Spleen (tissue), 11 donors: ENCODE data around the gene LRRC52. TPM values are rescaled to one million over a fixed set of nuclear protein-coding genes. Genes with fewer than 3 reads are reported as not detected.

Experiments used
- DNase-seq: peaks from one replicate; pipeline ENCODE4 v3.0.0-alpha.2; 2020
- H3K27ac ChIP-seq, 8 donors: fragments of 200-600 bp; sonication (generic) in 7 of 8; 1 replicate in 4 of 8; 2 replicates in 4 of 8; pipeline versions ENCODE4 v1.5.0 to v1.8.0; 2016 to 2021; ENCODE audit warnings: inconsistent platforms in 4 of 8, mild to moderate bottlenecking in 4 of 8, moderate library complexity in 1 of 8
- H3K27me3 ChIP-seq, 7 donors: fragments of 200-600 bp; sonication (generic) in 6 of 7; replicated peaks in 1 of 7; 1 replicate in 4 of 7; 2 replicates in 3 of 7; pipeline versions ENCODE4 v1.5.0 to v1.8.0; 2016 to 2021; ENCODE audit warnings: inconsistent platforms in 3 of 7, mild to moderate bottlenecking in 1 of 7
- H3K36me3 ChIP-seq, 6 donors: fragments of 200-600 bp; sonication (generic) in 5 of 6; 1 replicate in 4 of 6; 2 replicates in 2 of 6; pipeline versions ENCODE4 v1.5.0 to v1.8.0; 2016 to 2021; ENCODE audit warnings: inconsistent platforms in 2 of 6
- H3K4me1 ChIP-seq, 6 donors: fragments of 200-600 bp; sonication (generic) in 5 of 6; 1 replicate in 3 of 6; 2 replicates in 3 of 6; pipeline versions ENCODE4 v1.5.0 to v1.8.0; 2016 to 2021; ENCODE audit warnings: inconsistent platforms in 3 of 6
- H3K4me3 ChIP-seq, 8 donors: fragments of 200-600 bp; sonication (generic) in 7 of 8; 1 replicate in 4 of 8; 2 replicates in 4 of 8; pipeline versions ENCODE4 v1.5.0 to v1.8.0; 2016 to 2021; ENCODE audit warnings: inconsistent platforms in 4 of 8, mild to moderate bottlenecking in 4 of 8, moderate library complexity in 2 of 8
- H3K9me3 ChIP-seq, 8 donors: fragments of 200-600 bp; sonication (generic) in 7 of 8; 1 replicate in 4 of 8; 2 replicates in 4 of 8; pipeline versions ENCODE4 v1.5.0 to v1.8.0; 2016 to 2021; ENCODE audit warnings: inconsistent platforms in 4 of 8
- CTCF ChIP-seq, 11 experiments: fragments of 200-600 bp in 7 of 11; fragments of 450-650 bp in 4 of 11; sonication (generic) in 4 of 11; IDR thresholded peaks in 8 of 11; conservative IDR thresholded peaks in 3 of 11; 1 replicate in 7 of 11; 2 replicates in 4 of 11; pipeline versions ENCODE4 v1.4.0 to v1.8.0; 2016 to 2021; ENCODE audit warnings: antibody characterized with exemption in 11 of 11, inconsistent platforms in 4 of 11, mild to moderate bottlenecking in 1 of 11
- POLR2A ChIP-seq, 3 donors: fragments of 450-650 bp; IDR thresholded peaks; one replicate each; pipeline ENCODE4 v1.5.1; 2017; ENCODE audit warnings: antibody characterized with exemption in 3 of 3, mild to moderate bottlenecking in 1 of 3
- POLR2AphosphoS5 ChIP-seq, 3 donors: sonication (generic); formaldehyde crosslinking; IDR thresholded peaks; one replicate each; pipeline ENCODE4 v1.5.1; 2017; ENCODE audit warnings: antibody characterized with exemption in 3 of 3
- WGBS, 5 donors: extraction: QIAGEN DNeasy Blood & Tissue Kit in 3 of 5; methylation state at CpG; one replicate each; pipeline versions ENCODE4 v1.1.5 to v1.1.7; 2013 to 2018; 5-methylcytosine and 5-hydroxymethylcytosine counted together
- intact Hi-C: fragments of 100-400 bp; cut with DNase I; formaldehyde crosslinking; loops from one replicate; pipeline ENCODE4 v1.15.0; 2023; ENCODE audit warnings: low total_unique reads
- polyA plus RNA-seq, 3 donors: library from polyadenylated mRNA; stranded (reverse); fragments of 200-250 nt; gene quantifications; one replicate each; pipeline ENCODE4 v1.2.1, GENCODE V29; 2013
- total RNA-seq, 7 donors: library from RNA; depleted of rRNA in 3 of 7; stranded (reverse); fragments of >200 nt in 3 of 7; fragmentation: NEBNext Ultra II Directional in 4 of 7; extraction: Animal tissue kit (Norgen Biotek cat#: 25700) in 4 of 7; gene quantifications; one replicate each; pipeline versions ENCODE4 v1.1.0 to v1.2.1, GENCODE V29; 2016 to 2021
- donor health status: healthy with polysubstance abuse.
- donor health status: DM: no; HTN: no; CAD: no; lungs with moderate emphysema.
- donor health status: DM: no; HTN: no; CAD: no.
- donor health status: Bipolar disorder and iron deficiency.
- donor health status: healthy.
- donor health status: DM: no; HTN: no; CAD: no.
- donor health status: DM: yes; HTN: yes; CAD: no.

The LRRC52 gene
- total and polyA plus RNA-seq, 10 donors, result not detected

- Histone ChIP-seq H3K27me3 (peaks cover 0 to 44% (median 0%) of the 10 kb centered on the region in 7 donors), H3K4me3 (no peak overlapping the region), H3K4me1 (no peaks in the 10 kb centered on the region), H3K27ac (no peak overlapping the region), H3K9me3 (no peaks in the 10 kb centered on the region), H3K36me3 (no peaks in the 10 kb centered on the region)
- DNase-seq, result no peak
- intact Hi-C loops, result no loop called here
- TF ChIP-seq POLR2A (IDR thresholded peaks at IDR 0.05), result no peak
- TF ChIP-seq POLR2AphosphoS5 (IDR thresholded peaks at IDR 0.05), result no peak
- TF ChIP-seq CTCF (IDR thresholded peaks at IDR 0.05 in 8 of 11, conservative IDR thresholded peaks at IDR 0.05 in 3 of 11), result no peak
- 0 to 2% (median 0%) methylated on average over 1 of the region's 1 CpG for WGBS, 5 donors
Observed at GRCh38 chr1:165542647-165543046, 1.2 kb upstream of the LRRC52 start.

- H3K27me3 ChIP-seq, result peaks cover 0 to 63% (median 0%) of the 10 kb centered on the region in 7 donors
- H3K4me3 ChIP-seq, result no peak overlapping the region
- TF ChIP-seq POLR2AphosphoS5 (IDR thresholded peaks at IDR 0.05) (no peak), POLR2A (IDR thresholded peaks at IDR 0.05) (no peak), CTCF (IDR thresholded peaks at IDR 0.05 in 8 of 11, conservative IDR thresholded peaks at IDR 0.05 in 3 of 11) (no peak)
- H3K4me1 ChIP-seq, result no peaks in the 10 kb centered on the region
- DNase-seq, result no peak
- no peak overlapping the region for H3K27ac ChIP-seq
- H3K36me3 ChIP-seq, result no peaks in the 10 kb centered on the region
- intact Hi-C loops, result no loop called here
- no peaks in the 10 kb centered on the region for H3K9me3 ChIP-seq
Observed at GRCh38 chr1:165544996-165545395, 1.2 kb downstream of the LRRC52 start.

GRCh38 chr1:165545974-165546373, 2.2 kb downstream of the LRRC52 start:
- no peak for DNase-seq
- intact Hi-C loops, result no loop called here
- 57 to 64% (median 59%) methylated on average over 2 of the region's 2 CpGs for WGBS, 5 donors

GRCh38 chr1:165549973-165550372, 6.2 kb downstream of the LRRC52 start:
- intact Hi-C loops, result no loop called here
- no peaks in the 10 kb centered on the region for H3K36me3 ChIP-seq
- no peaks in the 10 kb centered on the region for H3K4me1 ChIP-seq
- DNase-seq, result no peak
- no peak overlapping the region for H3K4me3 ChIP-seq
- WGBS, 5 donors, result 79 to 97% (median 88%) methylated on average over 2 of the region's 2 CpGs
- peaks cover 0 to 57% (median 0%) of the 10 kb centered on the region in 7 donors for H3K27me3 ChIP-seq
- H3K9me3 ChIP-seq, result no peaks in the 10 kb centered on the region
- no peak for TF ChIP-seq CTCF (IDR thresholded peaks at IDR 0.05 in 8 of 11, conservative IDR thresholded peaks at IDR 0.05 in 3 of 11)
- no peak for TF ChIP-seq POLR2A (IDR thresholded peaks at IDR 0.05)
- no peak for TF ChIP-seq POLR2AphosphoS5 (IDR thresholded peaks at IDR 0.05)
- H3K27ac ChIP-seq, result no peak overlapping the region

More at GRCh38 chr1:165545974-165546373, 2.2 kb downstream of the LRRC52 start:
- no peaks in the 10 kb centered on the region for H3K4me1 ChIP-seq
- H3K36me3 ChIP-seq, result no peaks in the 10 kb centered on the region
- peaks cover 0 to 67% (median 0%) of the 10 kb centered on the region in 7 donors for H3K27me3 ChIP-seq
- no peak overlapping the region for H3K4me3 ChIP-seq
- H3K27ac ChIP-seq, result no peak overlapping the region
- TF ChIP-seq POLR2AphosphoS5 (IDR thresholded peaks at IDR 0.05) (no peak), CTCF (IDR thresholded peaks at IDR 0.05 in 8 of 11, conservative IDR thresholded peaks at IDR 0.05 in 3 of 11) (no peak), POLR2A (IDR thresholded peaks at IDR 0.05) (no peak)
- no peaks in the 10 kb centered on the region for H3K9me3 ChIP-seq
